NCI-H2196 (cell line): ENCODE measurements around the gene BIK.
A peak's percentile ranks its signal among the peaks of the same experiment; 100 is the strongest.
"Not testable (repeated sequence)": the region's sequence is repeated elsewhere in the genome, so short reads cannot be mapped to it uniquely, and the experiment has no call there.

ENCODE experiments used
- DNase-seq: peaks from one replicate; lab custom pipeline; 2025; ENCODE audit not compliant: unreplicated experiment; lab: John Stamatoyannopoulos, UW

Gene BIK

DNA sequence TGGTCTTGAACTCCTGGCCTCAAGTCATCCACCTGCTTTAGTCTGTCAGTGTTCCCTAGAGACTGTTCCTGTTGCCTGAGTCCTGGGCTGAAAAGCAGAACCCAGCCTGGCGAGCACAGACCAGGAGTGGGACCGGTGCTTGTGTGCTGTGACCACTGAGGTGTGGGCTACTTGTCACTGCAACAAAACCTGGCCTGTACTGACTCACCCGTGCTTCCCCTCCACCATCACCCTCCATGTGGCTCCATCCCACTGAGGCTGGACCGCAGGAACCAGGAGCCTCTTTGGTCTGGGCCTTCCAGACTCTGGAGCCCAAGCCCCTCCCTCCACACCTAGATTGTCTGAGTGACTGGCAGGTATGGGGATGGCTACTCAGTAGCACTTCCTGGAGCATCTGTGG lies 24.0 kb downstream of the BIK start:
- DNase-seq, result no peak

- DNase-seq, result no peak
Measured at GRCh38 chr22:43135565-43135964, 25.0 kb downstream of the BIK start.

DNA sequence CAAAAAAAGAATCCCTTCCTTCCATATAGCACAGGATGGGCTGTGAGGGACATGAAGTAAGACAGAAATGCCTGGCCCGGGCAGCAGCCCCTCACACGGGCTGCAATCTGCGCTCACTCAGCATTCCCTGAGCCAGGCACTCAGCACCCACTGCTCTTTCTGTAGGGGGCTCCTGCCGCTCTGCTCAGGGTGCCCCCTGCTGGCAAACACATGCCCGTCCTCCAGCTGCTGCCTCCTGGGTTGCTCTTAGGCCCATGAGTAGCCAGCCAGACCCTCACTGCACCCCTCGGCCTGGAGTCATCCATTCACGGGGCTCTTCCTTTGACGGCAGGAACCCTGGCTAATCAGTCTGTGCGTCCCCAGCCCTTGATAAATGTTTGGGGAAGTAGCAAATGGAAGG lies 25.7 kb downstream of the BIK start:
- peak; percentile 22 for DNase-seq

GRCh38 chr22:43136801-43137200 lies 26.3 kb downstream of the BIK start:
- no peak for DNase-seq

- DNase-seq, result peak; percentile 89
Measured at GRCh38 chr22:43142880-43143562, 32.5 kb downstream of the BIK start, which contains the start of gene MCAT. MCAT (minus strand) TSS chr22:43143398; CDS start chr22:43143348, 50 bp downstream.

DNA sequence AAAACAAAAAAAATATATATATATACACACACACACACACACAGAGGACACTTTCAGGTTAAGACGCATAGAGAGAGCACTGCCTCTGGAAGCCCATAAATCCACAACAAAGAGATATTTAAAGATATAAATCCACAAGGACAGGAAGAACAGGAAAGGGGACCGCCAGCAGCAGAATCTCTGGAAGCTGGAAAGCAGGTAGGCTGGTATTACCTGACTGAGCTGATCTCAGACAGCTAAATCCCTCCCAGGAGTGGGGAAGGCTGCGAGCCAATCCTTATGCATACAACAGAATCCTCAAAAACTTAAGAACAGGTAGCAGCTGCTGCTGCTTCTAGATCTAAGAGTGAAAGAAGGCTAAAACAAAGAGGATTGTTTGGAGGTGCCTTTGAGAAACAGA lies 34.4 kb downstream of the BIK start:
- DNase-seq, result no peak

- not testable (repeated sequence) for DNase-seq
Measured at GRCh38 chr22:43145371-43145770, 34.8 kb downstream of the BIK start.

GRCh38 chr22:43146332-43146731 lies 35.8 kb downstream of the BIK start:
- not testable (repeated sequence) for DNase-seq

- no peak for DNase-seq
Measured at GRCh38 chr22:43147821-43148220, 37.3 kb downstream of the BIK start.

DNA sequence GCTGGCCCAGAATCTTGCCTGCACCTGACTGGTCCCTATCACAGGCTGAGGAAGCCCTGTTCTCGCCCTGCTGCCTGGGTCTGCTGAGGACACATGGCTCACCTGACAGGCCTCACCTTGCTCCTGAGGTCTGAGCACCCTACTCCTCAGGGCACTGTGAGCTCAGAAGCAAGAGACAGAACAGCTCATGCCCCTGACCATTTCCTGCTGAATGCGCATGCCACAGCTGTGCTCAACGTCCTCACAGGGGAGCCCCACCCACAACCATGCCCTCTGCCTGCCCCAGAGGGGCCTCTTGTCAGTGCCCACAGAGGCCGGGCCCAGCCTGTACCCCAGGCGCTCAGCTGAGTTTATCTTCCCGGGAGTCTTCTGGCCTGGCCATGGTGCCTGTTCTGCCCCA lies 38.0 kb downstream of the BIK start:
- no peak for DNase-seq

- DNase-seq, result no peak
Measured at GRCh38 chr22:43150731-43151206, 40.2 kb downstream of the BIK start.

GRCh38 chr22:43151251-43152002 lies 40.9 kb downstream of the BIK start, which contains the start of gene TSPO:
TSPO (plus strand) TSS chr22:43151559; CDS start chr22:43159239, 7,680 bp downstream.
- DNase-seq, result peak; percentile 49

DNA sequence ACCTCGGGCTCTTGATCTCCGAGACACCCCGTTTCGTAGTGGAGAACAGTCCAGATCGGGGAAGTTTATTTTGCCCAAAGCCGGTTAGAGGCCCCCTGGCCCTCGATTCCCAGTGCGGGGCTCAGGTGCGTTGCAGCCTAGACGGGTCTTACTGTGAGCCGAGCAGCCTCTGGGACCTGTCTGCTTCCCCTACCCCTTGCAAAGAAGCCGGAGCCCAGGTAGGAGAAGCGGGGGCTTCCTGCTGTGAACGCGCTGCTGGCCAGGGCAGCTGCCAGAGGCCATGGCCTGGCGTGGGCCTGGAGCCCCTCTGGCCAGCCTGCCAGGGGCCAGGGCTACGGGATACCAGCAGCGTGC lies 41.4 kb downstream of the BIK start:
- DNase-seq, result no peak

- DNase-seq, result peak; percentile 48
Measured at GRCh38 chr22:43152357-43153071, 42.0 kb downstream of the BIK start.

GRCh38 chr22:43153899-43154298 lies 43.3 kb downstream of the BIK start:
- no peak for DNase-seq

- DNase-seq, result no peak
Measured at GRCh38 chr22:43154887-43155536, 44.5 kb downstream of the BIK start.

GRCh38 chr22:43155789-43156188 lies 45.2 kb downstream of the BIK start:
- DNase-seq, result no peak

DNA sequence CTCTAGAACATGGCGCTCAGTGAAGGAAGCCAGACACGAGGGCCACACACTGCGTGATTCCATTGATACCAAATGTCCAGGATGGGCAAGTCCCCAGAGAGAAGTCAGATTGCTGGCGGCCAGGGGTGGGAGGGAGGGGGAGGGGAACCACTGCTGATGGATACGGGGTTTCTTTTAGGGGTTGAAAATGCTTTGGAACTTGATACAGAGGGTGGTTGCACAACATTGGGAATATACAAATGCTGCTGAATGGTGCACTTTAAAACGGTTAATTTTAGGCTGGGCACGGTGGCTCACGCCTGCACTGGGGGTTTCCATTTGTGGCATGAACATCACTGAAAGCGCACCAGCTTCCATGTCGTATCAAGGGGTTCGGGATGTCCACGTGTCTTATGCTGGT lies 45.9 kb downstream of the BIK start:
- DNase-seq, result no peak

- no peak for DNase-seq
Measured at GRCh38 chr22:43157874-43158546, 47.5 kb downstream of the BIK start.

DNA sequence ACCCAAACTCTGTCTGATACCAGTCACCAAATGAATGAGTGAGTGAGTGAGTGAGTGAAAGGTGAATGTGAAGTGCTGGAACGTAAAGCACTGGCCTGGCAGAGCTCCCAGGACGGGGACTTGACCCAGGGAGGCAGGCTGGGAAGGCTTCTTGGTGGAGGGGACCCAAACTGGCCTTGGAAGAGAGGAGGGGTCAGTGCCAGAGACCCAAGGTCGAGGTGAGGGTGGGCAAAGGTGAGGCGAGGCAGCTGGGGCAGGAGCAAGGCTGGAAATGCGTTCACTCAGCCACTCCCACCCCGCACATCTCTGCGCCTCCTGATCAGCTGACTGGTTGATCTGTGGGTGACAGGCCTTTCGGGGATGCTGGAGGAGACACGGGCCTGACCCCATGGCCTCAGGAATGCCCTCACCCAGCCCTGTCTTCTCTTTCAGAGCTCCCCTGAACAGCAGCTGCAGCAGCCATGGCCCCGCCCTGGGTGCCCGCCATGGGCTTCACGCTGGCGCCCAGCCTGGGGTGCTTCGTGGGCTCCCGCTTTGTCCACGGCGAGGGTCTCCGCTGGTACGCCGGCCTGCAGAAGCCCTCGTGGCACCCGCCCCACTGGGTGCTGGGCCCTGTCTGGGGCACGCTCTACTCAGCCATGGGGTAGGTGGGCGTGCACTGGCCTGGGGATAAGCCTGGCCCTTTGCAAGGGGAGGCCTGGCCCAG lies 48.4 kb downstream of the BIK start:
- DNase-seq, result no peak
